ENCODE results near the gene MED25.

The MED25 gene

GRCh38 chr19:49859682-49860335 is 41.7 kb downstream of the MED25 start:
- no peak for DNase-seq

- DNase-seq, result no peak
These were observed 42.4 kb downstream of the MED25 start for GRCh38 chr19:49860336-49861102.

DNA sequence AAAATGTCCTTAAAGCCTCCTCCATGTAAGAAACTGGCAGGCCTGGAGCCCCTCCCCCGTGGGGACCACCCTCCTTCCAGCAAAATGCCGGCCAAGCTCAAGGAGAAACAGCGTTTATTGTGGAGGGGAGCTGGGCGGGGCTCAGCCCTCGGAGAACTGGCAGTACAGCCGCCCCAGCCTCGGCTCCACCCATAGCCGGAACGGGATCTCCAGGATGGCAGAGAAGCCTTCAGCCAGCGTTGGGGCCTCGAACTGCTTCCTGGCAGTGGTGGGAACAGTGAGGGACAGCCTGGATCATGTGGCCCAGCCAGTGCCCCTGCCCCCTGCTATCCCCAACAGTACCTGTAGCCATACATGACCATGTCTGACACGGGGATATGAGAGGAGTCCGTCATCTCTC is 43.0 kb downstream of the MED25 start:
- DNase-seq, result no peak

- DNase-seq, result no peak
These were observed 43.7 kb downstream of the MED25 start for GRCh38 chr19:49861541-49862378.

DNA sequence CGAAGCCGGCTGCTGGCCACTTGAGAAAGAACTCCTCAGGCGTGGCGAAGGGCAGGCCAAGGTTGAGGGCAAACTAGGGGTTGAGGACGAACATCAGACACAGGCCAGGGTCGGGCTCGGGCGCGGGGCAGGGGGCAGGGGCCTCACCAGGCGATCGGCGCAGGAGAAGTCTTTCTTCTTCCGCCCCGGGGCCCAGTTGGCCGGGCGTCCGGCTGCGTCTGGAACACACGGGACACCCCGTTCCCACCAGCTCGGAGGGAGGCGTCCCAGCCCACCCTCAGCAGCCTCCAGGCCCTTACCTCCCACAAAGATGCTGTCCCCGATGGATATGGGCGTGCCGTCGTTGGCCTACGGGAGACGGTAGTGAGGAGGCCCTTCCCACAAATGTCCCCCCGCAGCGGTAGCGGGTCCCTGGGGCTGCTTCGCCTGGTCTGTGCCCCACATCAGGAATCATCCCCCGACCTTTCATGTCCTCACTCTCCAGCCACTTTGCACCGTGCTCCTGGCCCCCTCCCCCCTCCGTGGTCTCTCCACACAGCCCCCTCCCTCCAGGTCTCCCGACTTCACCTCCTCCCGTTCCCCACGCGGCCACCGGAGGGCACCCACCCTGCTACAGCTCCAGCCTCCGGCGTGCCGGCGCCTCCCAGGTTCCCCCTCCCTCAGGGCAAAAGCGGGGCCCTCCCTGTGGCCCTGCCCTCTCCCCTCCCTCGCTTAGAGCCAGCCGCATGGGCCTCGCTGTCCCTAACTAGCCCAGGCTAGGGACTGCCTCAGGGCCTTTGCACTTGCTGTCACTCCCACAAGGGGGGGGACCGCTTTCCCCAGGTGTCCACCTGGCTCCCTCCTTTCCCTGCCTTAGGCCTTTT is 44.5 kb downstream of the MED25 start:
- DNase-seq, result peak; percentile 63

DNA sequence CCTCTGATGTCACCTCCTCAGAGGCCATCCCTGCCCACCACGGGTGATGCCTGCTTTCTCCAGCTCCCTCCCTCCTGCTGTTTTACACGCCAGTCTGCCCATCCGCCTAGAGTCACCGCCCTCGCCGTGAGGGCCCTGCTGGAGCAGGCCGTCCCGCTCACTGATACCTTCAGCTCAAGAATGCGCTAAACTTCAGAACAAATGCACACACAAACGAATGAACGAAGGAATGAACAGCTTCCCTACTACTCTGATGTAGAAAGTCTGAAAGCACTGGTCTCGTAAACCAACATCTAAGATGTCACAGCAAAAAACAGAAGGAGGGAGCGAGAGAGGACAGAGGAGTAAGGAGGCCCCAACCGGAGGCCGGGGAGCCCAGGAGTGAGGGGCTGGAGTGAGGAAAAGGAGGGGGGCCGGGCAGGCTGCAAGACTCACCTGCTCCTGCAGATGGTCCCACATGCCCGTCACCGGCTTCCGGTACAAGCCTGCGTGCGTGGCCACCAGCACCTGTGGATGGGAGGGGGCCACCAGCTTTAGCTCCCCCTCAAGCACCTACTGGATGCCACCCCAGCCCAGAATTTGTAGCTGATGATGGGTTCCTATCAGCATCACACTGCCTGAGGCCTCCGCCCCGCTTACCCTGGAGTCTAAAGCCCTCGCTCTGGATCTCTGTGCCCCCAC is 45.3 kb downstream of the MED25 start:
- DNase-seq, result no peak

DNA sequence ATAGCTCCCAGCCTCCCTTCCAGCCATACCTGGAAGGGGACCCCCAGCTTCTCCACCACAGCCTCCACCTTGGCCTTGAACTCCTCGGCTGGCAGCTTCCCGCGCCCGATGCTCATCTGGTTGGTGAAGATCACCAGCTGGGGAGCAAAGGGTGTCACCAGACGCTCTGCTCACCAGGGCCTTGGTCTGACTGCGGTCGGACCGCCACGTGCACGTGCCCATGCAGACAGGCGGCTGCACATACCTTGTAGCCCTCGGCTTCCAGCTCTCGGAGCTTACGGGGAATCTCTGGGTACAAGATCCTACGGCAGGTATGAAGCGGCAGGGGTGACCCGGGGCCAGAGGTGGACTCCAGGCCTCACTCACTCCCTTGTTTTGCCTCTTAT is 45.8 kb downstream of the MED25 start:
- DNase-seq, result no peak

DNA sequence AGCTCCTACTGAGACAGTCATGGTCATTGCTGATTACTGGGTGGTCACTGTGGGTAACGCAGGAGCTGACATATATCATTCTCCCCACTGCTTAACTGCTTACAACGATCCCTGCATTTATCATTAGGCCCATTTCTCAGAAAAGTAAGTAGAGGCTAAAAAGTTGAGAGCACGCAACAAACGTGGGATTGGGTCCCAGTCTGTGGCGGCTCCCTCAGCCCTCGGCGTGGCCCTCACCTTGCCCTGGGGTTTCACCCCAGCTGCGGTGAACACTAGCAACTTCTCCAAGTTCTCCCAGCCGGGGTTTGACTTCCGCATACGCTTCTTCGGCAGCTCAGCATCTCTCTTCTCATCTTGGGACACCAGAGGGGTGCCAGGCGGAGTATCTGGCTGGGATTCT is 46.8 kb downstream of the MED25 start:
- DNase-seq, result no peak

DNA sequence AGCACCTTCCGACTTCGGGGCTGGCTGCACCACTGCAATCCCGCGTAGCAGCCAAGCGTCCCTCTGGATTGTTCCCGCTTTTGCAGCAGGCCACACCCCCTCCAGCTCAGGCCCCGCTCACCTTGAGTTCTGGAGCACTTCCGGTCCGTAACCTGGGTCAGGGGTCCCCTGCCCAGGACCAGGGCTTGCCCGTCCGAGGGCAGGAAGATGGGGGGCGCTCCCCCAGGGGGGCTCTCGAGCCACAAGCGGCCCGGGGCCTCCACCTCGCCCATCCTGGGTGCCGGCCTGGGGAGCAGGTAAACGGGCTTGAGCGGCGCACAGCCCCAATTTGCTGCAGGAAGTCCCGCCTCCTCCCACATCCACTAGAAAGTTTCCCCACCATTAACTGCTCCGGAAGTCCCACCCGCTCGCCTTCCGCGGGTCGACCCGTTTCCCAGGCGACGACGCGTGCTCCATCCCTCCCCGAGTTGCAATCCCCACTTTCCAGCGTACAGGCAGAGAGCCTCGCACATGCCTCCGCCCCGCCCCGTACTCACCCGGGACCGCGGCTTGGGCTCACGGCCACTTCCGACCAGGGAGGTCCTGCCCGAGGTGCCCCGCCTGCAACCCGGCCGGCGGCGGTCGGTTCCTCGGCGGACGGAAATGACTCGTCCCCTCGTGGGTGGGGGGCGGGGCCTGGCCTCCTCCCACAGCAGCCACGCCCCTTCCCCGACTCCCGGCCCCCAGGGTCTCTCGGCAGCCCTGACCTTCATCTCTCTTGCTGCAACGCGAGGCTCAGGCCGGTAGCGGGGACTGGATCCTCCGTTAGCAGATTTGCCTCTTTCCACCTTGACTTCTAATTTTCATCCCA is 49.1 kb downstream of the MED25 start, which contains the start of gene PNKP:
PNKP (minus strand) TSS at position 644 of the 850 bp plus-strand sequence; CDS start at position 272, 372 bp downstream.
- peak; percentile 95 for DNase-seq

DNA sequence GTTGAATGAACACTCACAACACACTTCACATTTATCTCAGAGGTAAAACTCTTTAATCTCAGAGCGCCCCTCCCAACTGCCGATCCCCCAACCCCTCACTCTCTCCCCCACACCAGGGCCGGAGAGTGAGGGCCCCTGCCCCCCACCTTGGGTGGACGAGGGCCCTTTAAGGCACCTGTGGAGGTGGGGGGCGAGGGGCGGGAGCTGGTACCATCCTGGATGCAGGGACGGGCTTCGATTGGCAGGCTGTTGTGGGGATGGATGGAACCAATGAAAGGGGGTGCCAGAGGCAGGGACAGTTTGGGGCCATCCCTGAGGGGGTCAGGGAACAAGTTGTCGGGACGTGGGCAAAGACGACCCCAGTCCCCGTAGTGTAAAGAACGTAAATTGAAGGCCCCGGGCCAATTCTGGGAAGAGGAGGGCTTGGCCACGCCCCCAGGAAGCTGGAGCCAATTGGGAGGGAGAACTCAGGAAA is 51.0 kb downstream of the MED25 start:
- no peak for DNase-seq

DNA sequence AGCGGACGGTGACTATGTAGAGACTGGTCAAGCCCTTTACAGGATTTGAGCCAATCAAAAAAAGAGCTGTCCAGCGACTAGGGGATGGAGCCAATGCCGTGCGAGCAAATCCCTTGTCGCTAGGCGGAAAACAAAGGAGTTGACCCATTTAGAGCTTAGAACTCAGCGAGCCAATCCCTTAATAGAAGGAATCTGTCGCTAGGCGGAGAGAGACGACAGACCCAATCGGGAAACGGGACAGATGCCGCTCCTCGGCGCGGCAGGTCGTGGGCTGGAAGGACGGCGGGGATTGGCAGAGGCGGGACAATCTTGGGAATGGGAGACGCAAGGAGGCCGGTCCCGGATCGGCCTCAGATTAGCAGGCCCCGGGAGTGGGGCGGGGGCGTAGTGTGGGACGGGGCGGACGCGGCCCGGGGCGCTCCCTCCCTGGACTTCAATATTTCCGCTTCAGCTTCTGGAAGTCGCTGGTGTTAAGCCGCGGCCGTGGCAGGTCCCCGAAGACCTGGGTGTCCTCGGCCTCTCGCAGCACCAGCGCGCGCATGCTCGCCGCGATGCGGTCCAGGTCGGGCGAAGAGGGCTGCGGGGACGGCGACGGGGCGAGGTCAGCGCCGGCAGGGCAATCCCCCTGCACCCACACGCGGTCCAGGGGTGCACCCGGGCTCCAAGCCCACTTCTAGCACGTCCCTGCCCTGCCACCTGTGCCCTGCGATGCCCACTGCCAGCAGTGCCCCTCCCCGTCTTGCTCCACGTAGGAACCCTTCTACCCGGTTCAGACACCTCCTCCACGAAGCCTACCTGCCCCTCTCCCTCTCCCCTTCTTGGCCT is 51.6 kb downstream of the MED25 start:
- DNase-seq, result peak; percentile 100

GRCh38 chr19:49870309-49870901 is 52.3 kb downstream of the MED25 start:
- peak; percentile 48 for DNase-seq

- no peak for DNase-seq
These were observed 53.4 kb downstream of the MED25 start for GRCh38 chr19:49871349-49871985.

GRCh38 chr19:49872245-49873128 is 54.4 kb downstream of the MED25 start:
- DNase-seq, result no peak

- DNase-seq, result no peak
These were observed 55.0 kb downstream of the MED25 start for GRCh38 chr19:49873129-49873521.

- no peak for DNase-seq
These were observed 55.7 kb downstream of the MED25 start for GRCh38 chr19:49873834-49874233.

DNA sequence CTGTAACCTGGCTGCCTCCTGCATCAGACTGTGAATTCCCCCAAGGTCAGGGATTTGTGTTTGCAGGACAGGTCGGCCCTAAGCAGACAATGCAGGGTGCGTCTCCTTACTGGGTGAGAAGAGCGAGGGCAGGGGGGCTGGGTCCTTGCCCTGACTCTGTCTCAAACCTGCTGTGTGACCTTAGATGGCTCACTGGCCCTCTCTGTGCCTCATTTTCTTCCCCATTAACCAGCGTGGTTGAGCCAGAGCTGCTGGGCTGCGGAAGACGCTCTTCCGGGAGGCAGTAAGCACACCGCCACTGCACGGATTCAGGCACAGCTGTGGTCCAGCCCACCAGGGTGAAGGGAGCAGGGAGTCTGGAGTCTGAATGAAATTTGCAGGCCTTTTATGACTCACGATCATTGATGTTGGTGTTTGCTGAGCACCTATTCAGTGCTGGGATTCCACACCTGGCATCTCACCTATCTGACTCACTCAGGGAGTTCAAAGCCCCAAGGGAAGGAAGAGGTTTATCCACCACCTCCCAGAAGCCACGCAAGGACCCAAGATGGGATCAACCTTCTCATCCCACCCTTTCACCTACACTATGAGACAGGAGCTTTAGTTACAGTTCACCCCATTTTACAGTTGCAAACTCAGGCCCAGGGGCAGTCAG is 56.5 kb downstream of the MED25 start:
- DNase-seq, result no peak
